Endothelial cell of umbilical vein (primary cell): Measurements from ENCODE around the gene GPR65. TPM values are rescaled to one million over a fixed set of nuclear protein-coding genes. Genes with fewer than 3 reads are reported as not detected.

Experiments used
- Bru-seq: library from RNA; stranded (reverse); fragments of 400-500 nt; gene quantifications from one replicate; lab custom pipeline; 2021; lab: Mats Ljungman, UMichigan
- BruChase-seq, 2 experiments: library from RNA; stranded (reverse); fragments of 400-500 nt; gene quantifications; one replicate each; lab custom pipeline; 2021; lab: Mats Ljungman, UMichigan
- BruUV-seq: library from RNA; stranded (reverse); fragments of 400-500 nt; replicated peaks from 2 replicates; lab custom pipeline; 2021; lab: Mats Ljungman, UMichigan
- CTCF ChIA-PET: fragments of 300-600, 350-600 bp; sonication (Branson Sonifier 250); formaldehyde crosslinking; loops from one replicate; lab custom pipeline; 2021; ENCODE audit warnings: antibody characterized with exemption, inconsistent platforms; lab: Charles Lee
- POLR2A ChIA-PET: fragments of 300-600, 350-600 bp; sonication (Branson Sonifier 250); formaldehyde crosslinking; loops from one replicate; lab custom pipeline; 2021; ENCODE audit warnings: antibody characterized with exemption, inconsistent platforms; lab: Charles Lee
- DNase-seq: peaks from one replicate; pipeline ENCODE4 v3.0.0-alpha.2; 2011; ENCODE audit warnings: low read depth, low spot score
- FAIRE-seq: peaks from 2 replicates; lab custom pipeline; 2011; peaks lifted over from hg19 to GRCh38; lab: Jason Lieb, UNC
- H2AFZ ChIP-seq: 2 replicates; pipeline ENCODE4 v1.6.0; 2012; ENCODE audit warnings: low read depth, low read length, control low read depth, inconsistent platforms
- H3K27ac ChIP-seq: 2 replicates; pipeline ENCODE4 v1.5.1; 2011; ENCODE audit warnings: low read depth, mild to moderate bottlenecking, control low read depth, low read length, moderate library complexity; ENCODE audit not compliant: insufficient read depth
- H3K27me3 ChIP-seq, 2 experiments: 2 replicates each; pipeline versions ENCODE4 v1.6.0 to v1.6.1; 2011; ENCODE audit warnings: low read length in 2 of 2, mixed read lengths in 1 of 2; ENCODE audit not compliant: control insufficient read depth in 2 of 2, insufficient read depth in 2 of 2
- H3K36me3 ChIP-seq, 2 experiments: 2 replicates in 1 of 2; 3 replicates in 1 of 2; pipeline ENCODE4 v1.5.1; 2011; ENCODE audit warnings: low read length in 2 of 2, mild to moderate bottlenecking in 1 of 2, moderate library complexity in 1 of 2; ENCODE audit not compliant: control insufficient read depth in 2 of 2, insufficient read depth in 2 of 2; ENCODE audit errors: extremely low read depth in 1 of 2
- H3K4me1 ChIP-seq: 3 replicates; pipeline ENCODE4 v1.5.1; 2011; ENCODE audit warnings: mild to moderate bottlenecking, low read length; ENCODE audit not compliant: control insufficient read depth, insufficient read depth; ENCODE audit errors: extremely low read depth
- H3K4me2 ChIP-seq: 2 replicates; pipeline ENCODE4 v1.6.1; 2011; ENCODE audit warnings: low read length, control low read depth, mixed read lengths; ENCODE audit not compliant: insufficient read depth
- H3K4me3 ChIP-seq, 3 experiments: fragments of 200-600 bp in 1 of 3; sonication (generic), shearing (Covaris generic) in 1 of 3; replicated peaks in 1 of 3; 2 replicates each; pipeline ENCODE4 v1.5.1; 2011 to 2016; ENCODE audit warnings: control low read depth in 3 of 3, low read length in 3 of 3, mild to moderate bottlenecking in 2 of 3, inconsistent platforms in 1 of 3, low read depth in 1 of 3, moderate library complexity in 1 of 3; ENCODE audit not compliant: insufficient read depth in 1 of 3
- H3K79me2 ChIP-seq: 2 replicates; pipeline ENCODE4 v1.6.0; 2012; ENCODE audit warnings: low read length, inconsistent platforms; ENCODE audit not compliant: control insufficient read depth, insufficient read depth
- H3K9ac ChIP-seq: replicated peaks from 2 replicates; pipeline ENCODE3; 2011; ENCODE audit warnings: low read length, control low read depth; ENCODE audit not compliant: insufficient read depth; ENCODE audit errors: extremely low read depth
- H3K9me1 ChIP-seq: replicated peaks from 3 replicates; pipeline ENCODE4 v1.6.0; 2011; ENCODE audit warnings: mild to moderate bottlenecking, low read length; ENCODE audit not compliant: control insufficient read depth, insufficient read depth; ENCODE audit errors: extremely low read depth
- H3K9me3 ChIP-seq: replicated peaks from 2 replicates; pipeline ENCODE4 v1.5.1; 2012; ENCODE audit warnings: low read length, inconsistent platforms; ENCODE audit not compliant: control insufficient read depth, insufficient read depth
- H4K20me1 ChIP-seq: replicated peaks from 2 replicates; pipeline ENCODE3; 2011; ENCODE audit warnings: mild to moderate bottlenecking, low read length; ENCODE audit not compliant: control insufficient read depth, insufficient read depth; ENCODE audit errors: extremely low read depth
- FOS ChIP-seq: IDR thresholded peaks from 2 replicates; pipeline ENCODE4 v1.6.1; 2011; ENCODE audit warnings: mild to moderate bottlenecking, low read length, moderate library complexity, borderline replicate concordance; ENCODE audit not compliant: insufficient read depth
- GATA2 ChIP-seq: IDR thresholded peaks from 2 replicates; pipeline ENCODE4 v1.7.0; 2011; ENCODE audit warnings: low read depth, mild to moderate bottlenecking, moderate library complexity, mixed read lengths, low read length; ENCODE audit not compliant: insufficient read length, insufficient read depth
- JUN ChIP-seq: IDR thresholded peaks from 2 replicates; pipeline ENCODE4 v1.6.1; 2011; ENCODE audit warnings: borderline replicate concordance, low read depth; ENCODE audit not compliant: insufficient read length, insufficient read depth
- POLR2AphosphoS5 ChIP-seq: IDR thresholded peaks from 2 replicates; pipeline ENCODE4 v1.6.1; 2012; ENCODE audit warnings: low read depth, mild to moderate bottlenecking, control low read depth, low read length, moderate library complexity; ENCODE audit not compliant: insufficient read depth
- dilution Hi-C: fragments of 300-500 bp; cut with MboI; formaldehyde crosslinking; loops from one replicate; pipeline ENCODE4 v1.15.0; 2019; ENCODE audit warnings: low sequenced_read_pairs; ENCODE audit not compliant: extremely low pct_ligation_motif_present
- intact Hi-C: fragments of 100-400 bp; cut with micrococcal nuclease; formaldehyde crosslinking; loops from one replicate; pipeline ENCODE4 v1.10.0; 2022
- long read RNA-seq: library from polyadenylated mRNA; stranded (forward); transcript quantifications from one replicate; pipeline ENCODE4 v2.0.0, GENCODE V29; 2021
- polyA minus RNA-seq, 3 experiments: library from RNA; depleted of rRNA, polyadenylated mRNA; stranded (reverse); fragments of >200 nt; gene quantifications; 1 replicate in 1 of 3; 2 replicates in 2 of 3; pipeline ENCODE4 v1.2.3, GENCODE V29; 2011
- polyA plus RNA-seq, 4 experiments: library from polyadenylated mRNA; depleted of rRNA in 3 of 4; stranded (reverse) in 3 of 4; unstranded in 1 of 4; fragments of >200 nt; gene quantifications; 2 replicates each; pipeline versions ENCODE4 v1.2.1 to v1.2.3, GENCODE V29; 2011 to 2012; ENCODE audit warnings: missing spikeins in 1 of 4
- total RNA-seq: library from RNA; stranded (reverse); gene quantifications from 2 replicates; pipeline ENCODE4 v1.2.3, GENCODE V29; 2021
- TF ChIP-seq, protein P1 (sequence below): IDR thresholded peaks from 2 replicates; pipeline ENCODE4 v1.6.1; 2011; ENCODE audit not compliant: insufficient read depth, insufficient read length
- TF ChIP-seq, protein P2 (sequence below), 2 donors: IDR thresholded peaks; 1 replicate in 1 of 2; 2 replicates in 1 of 2; pipeline ENCODE4 v1.5.1; 2011; ENCODE audit warnings: low read length in 2 of 2, mild to moderate bottlenecking in 2 of 2, moderate library complexity in 2 of 2, control low read depth in 1 of 2, inconsistent platforms in 1 of 2, low read depth in 1 of 2; ENCODE audit not compliant: insufficient read depth in 1 of 2; ENCODE audit errors: extremely low read depth in 1 of 2

The GPR65 gene, protein sequence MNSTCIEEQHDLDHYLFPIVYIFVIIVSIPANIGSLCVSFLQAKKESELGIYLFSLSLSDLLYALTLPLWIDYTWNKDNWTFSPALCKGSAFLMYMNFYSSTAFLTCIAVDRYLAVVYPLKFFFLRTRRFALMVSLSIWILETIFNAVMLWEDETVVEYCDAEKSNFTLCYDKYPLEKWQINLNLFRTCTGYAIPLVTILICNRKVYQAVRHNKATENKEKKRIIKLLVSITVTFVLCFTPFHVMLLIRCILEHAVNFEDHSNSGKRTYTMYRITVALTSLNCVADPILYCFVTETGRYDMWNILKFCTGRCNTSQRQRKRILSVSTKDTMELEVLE
- total RNA-seq (0.07 TPM in 1 of 2 replicates, not detected in the other), polyA plus RNA-seq (0.03 TPM in 1 of 2 replicates, not detected in the other), polyA minus RNA-seq (not detected in 2 replicates), Bru-seq, nascent RNA (percentile 24 among the genes with signal in this experiment), BruChase-seq, experiment 1, labeled RNA remaining after a 6-hour chase (percentile 8 among the genes with signal in this experiment), BruChase-seq, experiment 2, labeled RNA remaining after a 2-hour chase (percentile 15 among the genes with signal in this experiment)
- 0.01 TPM in 1 of 2 replicates, not detected in the other for polyA plus RNA-seq (2011; cell fraction: cytosol; rRNA removed)
- polyA plus RNA-seq (2011; cell fraction: nucleus; rRNA removed) = 0.04 TPM in 1 of 2 replicates, not detected in the other
- polyA plus RNA-seq (2012) = 0.16 and 0.31 TPM in 2 replicates
- not detected for polyA minus RNA-seq (2011; cell fraction: cytosol; rRNA and poly(A)+ RNA removed)
- polyA minus RNA-seq (2011; cell fraction: nucleus; rRNA and poly(A)+ RNA removed) = not detected in 2 replicates
- long read RNA-seq, full-length matches to known transcripts = 1 of 1 reads
- long read RNA-seq, partial matches to known transcripts = 0 of 1 reads
- long read RNA-seq, other reads (novel, unspliced or antisense) = 0 of 1 reads

DNA sequence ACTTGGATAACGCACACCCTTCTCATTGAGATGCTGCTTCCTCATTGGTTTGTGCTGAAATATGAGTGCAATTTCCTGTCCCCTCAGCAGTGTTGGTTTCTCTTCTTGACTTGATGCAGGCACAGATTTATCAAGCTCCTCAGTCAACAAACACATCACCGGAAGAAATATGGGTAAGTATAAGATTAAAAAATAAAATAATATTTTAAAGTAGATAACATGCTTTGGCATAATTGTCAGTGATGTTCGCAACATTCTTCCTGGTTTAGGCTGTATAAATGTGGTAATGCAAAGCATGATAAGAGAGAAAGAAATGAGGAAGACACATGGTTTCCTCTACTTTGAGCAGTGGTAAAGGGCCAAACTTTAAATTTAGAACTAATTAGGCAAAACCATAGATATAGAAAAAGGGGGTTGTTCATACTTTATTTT lies at the start of gene GPR65:
Gene GPR65, plus strand, starts transcription at position 86 of the 432 bp plus-strand sequence. CDS start 5,713 bp downstream, outside the sequence.
- Histone ChIP-seq H3K9ac (no peak within 1 kb of the TSS), H3K79me2 (no peaks in the 10 kb centered on the region), H3K4me2 (no peak within 1 kb of the TSS), H3K4me1 (no peaks in the 10 kb centered on the region), H3K4me3 (no peak within 1 kb of the TSS), H2AFZ (no peak within 1 kb of the TSS), H3K36me3 (no peaks in the 10 kb centered on the region), H3K9me1 (peaks cover 2% of the 10 kb centered on the region), H4K20me1 (no peaks in the 10 kb centered on the region), H3K27me3 (no peaks in the 10 kb centered on the region), H3K9me3 (no peaks in the 10 kb centered on the region), H3K27ac (no peak within 1 kb of the TSS)
- intact Hi-C loops (no loop called here), dilution Hi-C loops (no loop called here)
- DNase-seq (no peak), FAIRE-seq (peak; percentile 8)
- POLR2A ChIA-PET = no interaction called here
- TF ChIP-seq POLR2AphosphoS5 (no peak), GATA2 (no peak), JUN (no peak), FOS (no peak)
- TF ChIP-seq, protein P1, sequence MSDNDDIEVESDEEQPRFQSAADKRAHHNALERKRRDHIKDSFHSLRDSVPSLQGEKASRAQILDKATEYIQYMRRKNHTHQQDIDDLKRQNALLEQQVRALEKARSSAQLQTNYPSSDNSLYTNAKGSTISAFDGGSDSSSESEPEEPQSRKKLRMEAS = no peak
- TF ChIP-seq, protein P2, sequence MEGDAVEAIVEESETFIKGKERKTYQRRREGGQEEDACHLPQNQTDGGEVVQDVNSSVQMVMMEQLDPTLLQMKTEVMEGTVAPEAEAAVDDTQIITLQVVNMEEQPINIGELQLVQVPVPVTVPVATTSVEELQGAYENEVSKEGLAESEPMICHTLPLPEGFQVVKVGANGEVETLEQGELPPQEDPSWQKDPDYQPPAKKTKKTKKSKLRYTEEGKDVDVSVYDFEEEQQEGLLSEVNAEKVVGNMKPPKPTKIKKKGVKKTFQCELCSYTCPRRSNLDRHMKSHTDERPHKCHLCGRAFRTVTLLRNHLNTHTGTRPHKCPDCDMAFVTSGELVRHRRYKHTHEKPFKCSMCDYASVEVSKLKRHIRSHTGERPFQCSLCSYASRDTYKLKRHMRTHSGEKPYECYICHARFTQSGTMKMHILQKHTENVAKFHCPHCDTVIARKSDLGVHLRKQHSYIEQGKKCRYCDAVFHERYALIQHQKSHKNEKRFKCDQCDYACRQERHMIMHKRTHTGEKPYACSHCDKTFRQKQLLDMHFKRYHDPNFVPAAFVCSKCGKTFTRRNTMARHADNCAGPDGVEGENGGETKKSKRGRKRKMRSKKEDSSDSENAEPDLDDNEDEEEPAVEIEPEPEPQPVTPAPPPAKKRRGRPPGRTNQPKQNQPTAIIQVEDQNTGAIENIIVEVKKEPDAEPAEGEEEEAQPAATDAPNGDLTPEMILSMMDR (IDR thresholded peaks at IDR 0.05; ENCODE audit: extremely low read depth in 1 of 2, insufficient read depth in 1 of 2, low read depth in 1 of 2, low read length in 2 of 2) = no peak
- CTCF ChIA-PET = interaction anchor here (1.5 kb wide), 1 partner anchor 9 kb away, joined by 11 read pairs; no protein-coding TSS in a partner anchor
- no TSS peak for BruUV-seq
